Measurements from ENCODE around the gene FGF6.

- TF ChIP-seq, protein P1, sequence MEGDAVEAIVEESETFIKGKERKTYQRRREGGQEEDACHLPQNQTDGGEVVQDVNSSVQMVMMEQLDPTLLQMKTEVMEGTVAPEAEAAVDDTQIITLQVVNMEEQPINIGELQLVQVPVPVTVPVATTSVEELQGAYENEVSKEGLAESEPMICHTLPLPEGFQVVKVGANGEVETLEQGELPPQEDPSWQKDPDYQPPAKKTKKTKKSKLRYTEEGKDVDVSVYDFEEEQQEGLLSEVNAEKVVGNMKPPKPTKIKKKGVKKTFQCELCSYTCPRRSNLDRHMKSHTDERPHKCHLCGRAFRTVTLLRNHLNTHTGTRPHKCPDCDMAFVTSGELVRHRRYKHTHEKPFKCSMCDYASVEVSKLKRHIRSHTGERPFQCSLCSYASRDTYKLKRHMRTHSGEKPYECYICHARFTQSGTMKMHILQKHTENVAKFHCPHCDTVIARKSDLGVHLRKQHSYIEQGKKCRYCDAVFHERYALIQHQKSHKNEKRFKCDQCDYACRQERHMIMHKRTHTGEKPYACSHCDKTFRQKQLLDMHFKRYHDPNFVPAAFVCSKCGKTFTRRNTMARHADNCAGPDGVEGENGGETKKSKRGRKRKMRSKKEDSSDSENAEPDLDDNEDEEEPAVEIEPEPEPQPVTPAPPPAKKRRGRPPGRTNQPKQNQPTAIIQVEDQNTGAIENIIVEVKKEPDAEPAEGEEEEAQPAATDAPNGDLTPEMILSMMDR (IDR thresholded peaks at IDR 0.05; ENCODE audit: low read depth, low read length) = no peak
- TF ChIP-seq MAX (IDR thresholded peaks at IDR 0.05; ENCODE audit: low read depth, low read length) (no peak), POLR2A (IDR thresholded peaks at IDR 0.05; ENCODE audit: extremely low read depth, insufficient read length) (no peak)
Measured at GRCh38 chr12:4416276-4416675, 29.3 kb downstream of the FGF6 start.
